Keratinocyte (primary cell): ENCODE measurements around the gene FAM107B. TPM values are rescaled to one million over a fixed set of nuclear protein-coding genes. Genes with fewer than 3 reads are reported as not detected.

Source experiments
- DNase-seq: peaks from one replicate; pipeline ENCODE4 v3.0.0-alpha.2; 2011; ENCODE audit warnings: low read depth, missing footprints, low spot score
- FAIRE-seq: peaks from 2 replicates; lab custom pipeline; 2011; peaks lifted over from hg19 to GRCh38; lab: Jason Lieb, UNC
- H2AFZ ChIP-seq: 2 replicates; pipeline ENCODE4 v1.6.0; 2012; ENCODE audit warnings: low read length, control low read depth, inconsistent platforms; ENCODE audit not compliant: control insufficient read depth
- H3K27ac ChIP-seq: 2 replicates; pipeline ENCODE4 v1.5.1; 2011; ENCODE audit warnings: low read length; ENCODE audit not compliant: control insufficient read depth, insufficient read depth
- H3K27me3 ChIP-seq: 3 replicates; pipeline ENCODE4 v1.6.0; 2011; ENCODE audit warnings: low read length; ENCODE audit not compliant: control insufficient read depth, insufficient read depth; ENCODE audit errors: extremely low read depth
- H3K36me3 ChIP-seq, 2 experiments: 2 replicates in 1 of 2; 3 replicates in 1 of 2; pipeline ENCODE4 v1.5.1; 2011; ENCODE audit warnings: low read length in 2 of 2, mild to moderate bottlenecking in 1 of 2; ENCODE audit not compliant: control insufficient read depth in 2 of 2, insufficient read depth in 2 of 2; ENCODE audit errors: extremely low read depth in 1 of 2
- H3K4me1 ChIP-seq: 3 replicates; pipeline ENCODE4 v1.5.1; 2011; ENCODE audit warnings: low read length; ENCODE audit not compliant: control insufficient read depth, insufficient read depth; ENCODE audit errors: extremely low read depth
- H3K4me2 ChIP-seq: 3 replicates; pipeline ENCODE4 v1.6.0; 2011; ENCODE audit warnings: low read depth, low read length; ENCODE audit not compliant: control insufficient read depth, insufficient read depth; ENCODE audit errors: extremely low read depth
- H3K4me3 ChIP-seq, 3 experiments: fragments of 200-600 bp in 1 of 3; sonication (generic) in 1 of 3; 2 replicates in 2 of 3; 3 replicates in 1 of 3; pipeline ENCODE4 v1.5.1; 2011 to 2016; ENCODE audit warnings: low read length in 3 of 3, mild to moderate bottlenecking in 3 of 3, control low read depth in 2 of 3, inconsistent platforms in 1 of 3, low read depth in 1 of 3, mixed read lengths in 1 of 3, mixed run types in 1 of 3, moderate library complexity in 1 of 3; ENCODE audit not compliant: control insufficient read depth in 2 of 3, insufficient read depth in 2 of 3; ENCODE audit errors: extremely low read depth in 1 of 3
- H3K79me2 ChIP-seq: 2 replicates; pipeline ENCODE4 v1.6.0; 2012; ENCODE audit warnings: low read length; ENCODE audit not compliant: control insufficient read depth, insufficient read depth
- H3K9ac ChIP-seq: 3 replicates; pipeline ENCODE4 v1.6.0; 2011; ENCODE audit warnings: low read length; ENCODE audit not compliant: control insufficient read depth, insufficient read depth; ENCODE audit errors: extremely low read depth
- H3K9me1 ChIP-seq: 3 replicates; pipeline ENCODE4 v1.6.0; 2011; ENCODE audit warnings: low read length; ENCODE audit not compliant: control insufficient read depth, insufficient read depth; ENCODE audit errors: extremely low read depth
- H3K9me3 ChIP-seq: 2 replicates; pipeline ENCODE4 v1.5.1; 2012; ENCODE audit warnings: low read depth, low read length; ENCODE audit not compliant: control insufficient read depth
- H4K20me1 ChIP-seq: 3 replicates; pipeline ENCODE4 v1.6.0; 2011; ENCODE audit warnings: low read length; ENCODE audit not compliant: control insufficient read depth, insufficient read depth; ENCODE audit errors: extremely low read depth
- CTCF ChIP-seq, 3 experiments: IDR thresholded peaks in 1 of 3; conservative IDR thresholded peaks in 1 of 3; optimal IDR thresholded peaks in 1 of 3; 2 replicates in 2 of 3; 3 replicates in 1 of 3; pipeline versions ENCODE3 to v1.5.1; 2011; ENCODE audit warnings: low read length in 3 of 3, mild to moderate bottlenecking in 3 of 3, moderate library complexity in 2 of 3, control low read depth in 1 of 3, inconsistent platforms in 1 of 3; ENCODE audit not compliant: insufficient read depth in 2 of 3; ENCODE audit errors: extremely low read depth in 1 of 3
- EZH2 ChIP-seq: IDR thresholded peaks from one replicate; pipeline ENCODE4 v1.6.1; 2012; ENCODE audit warnings: inconsistent platforms, mild to moderate bottlenecking, low read length, moderate library complexity
- dilution Hi-C: fragments of 300-500 bp; cut with MboI; formaldehyde crosslinking; loops from one replicate; pipeline ENCODE4 v1.7.0; 2020; ENCODE audit warnings: low sequenced_read_pairs; ENCODE audit not compliant: extremely low pct_ligation_motif_present
- polyA plus RNA-seq, 5 experiments: library from polyadenylated mRNA; depleted of rRNA in 3 of 5; stranded (reverse) in 3 of 5; stranded (forward) in 1 of 5; unstranded in 1 of 5; fragments of >200 nt; gene quantifications; 1 replicate in 1 of 5; 2 replicates in 3 of 5; 3 replicates in 1 of 5; pipeline versions ENCODE4 v1.2.1 to v1.2.3, GENCODE V29; 2011 to 2012; ENCODE audit warnings: missing spikeins in 2 of 5, low read depth in 1 of 5, low replicate concordance in 1 of 5

The FAM107B gene
- polyA plus RNA-seq, 1 donor (not counting 4 experiments of a cell fraction or from before 2014, with no cell fraction given): 8.7 TPM

DNA sequence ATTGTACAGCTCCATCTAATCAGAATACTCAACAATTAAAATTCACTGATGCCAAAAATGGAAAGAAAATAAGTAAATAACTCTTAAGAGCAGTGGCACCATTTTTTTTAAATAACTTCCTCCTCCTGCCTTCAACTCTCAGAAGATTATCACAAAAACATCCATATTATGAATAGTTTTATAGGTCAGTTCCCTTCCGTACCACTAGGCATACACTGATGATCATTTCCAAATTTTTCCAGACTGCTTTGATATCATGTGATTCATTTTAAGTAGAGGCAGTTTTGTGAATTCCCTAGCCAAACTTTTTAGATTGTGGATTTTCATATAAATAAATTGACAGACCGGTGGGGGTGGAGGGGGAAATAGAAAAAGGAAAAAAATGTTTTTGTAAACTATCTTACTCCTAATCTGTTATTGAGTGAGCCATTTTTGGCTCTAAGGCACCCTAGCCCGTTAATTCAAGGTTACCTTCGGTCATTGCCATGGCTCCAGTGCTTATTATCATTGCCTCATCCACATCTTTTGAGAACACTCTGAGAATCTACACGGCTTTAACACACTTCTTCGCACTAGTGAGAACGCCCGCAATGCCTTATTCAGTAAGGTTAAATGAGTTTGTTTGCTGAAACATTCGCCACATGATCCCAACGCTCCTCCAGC lies 1.0 kb downstream of the FAM107B start:
- H3K27me3 ChIP-seq: peaks cover 3% of the 10 kb centered on the region
- FAIRE-seq (no peak), DNase-seq (no peak)
- H3K9ac ChIP-seq: no peak overlapping the region
- no peak for TF ChIP-seq EZH2
- TF ChIP-seq CTCF (optimal IDR thresholded peaks at IDR 0.05 in 1 of 3, IDR thresholded peaks at IDR 0.05 in 1 of 3, conservative IDR thresholded peaks at IDR 0.05 in 1 of 3; ENCODE audit: extremely low read depth in 1 of 3, insufficient read depth in 2 of 3, low read length in 3 of 3): no peak
- H3K9me3 ChIP-seq: no peaks in the 10 kb centered on the region
- no peak overlapping the region for H3K4me3 ChIP-seq
- H2AFZ ChIP-seq: no peak overlapping the region
- H3K9me1 ChIP-seq: no peaks in the 10 kb centered on the region
- H3K79me2 ChIP-seq: no peaks in the 10 kb centered on the region
- no peaks in the 10 kb centered on the region for H3K4me1 ChIP-seq
- dilution Hi-C loops: no loop called here
- H3K4me2 ChIP-seq: no peak overlapping the region
- no peaks in the 10 kb centered on the region for H3K36me3 ChIP-seq
- H4K20me1 ChIP-seq: no peaks in the 10 kb centered on the region
- H3K27ac ChIP-seq: no peak overlapping the region

GRCh38 chr10:14772399-14772798 lies 2.3 kb downstream of the FAM107B start:
- Histone ChIP-seq H3K4me1 (no peaks in the 10 kb centered on the region), H3K9ac (no peak overlapping the region), H4K20me1 (no peaks in the 10 kb centered on the region), H3K4me2 (no peak overlapping the region), H3K36me3 (no peaks in the 10 kb centered on the region), H3K27me3 (peaks cover 3% of the 10 kb centered on the region), H3K4me3 (no peak overlapping the region), H3K9me3 (no peaks in the 10 kb centered on the region), H2AFZ (no peak overlapping the region), H3K79me2 (no peaks in the 10 kb centered on the region), H3K9me1 (no peaks in the 10 kb centered on the region), H3K27ac (no peak overlapping the region)
- FAIRE-seq (no peak), DNase-seq (no peak)
- TF ChIP-seq EZH2 (no peak), CTCF (optimal IDR thresholded peaks at IDR 0.05 in 1 of 3, IDR thresholded peaks at IDR 0.05 in 1 of 3, conservative IDR thresholded peaks at IDR 0.05 in 1 of 3; ENCODE audit: extremely low read depth in 1 of 3, insufficient read depth in 2 of 3, low read length in 3 of 3) (no peak)
- dilution Hi-C loops: no loop called here
